ENCODE measurements around the gene PXMP4. TPM values are rescaled to one million over a fixed set of nuclear protein-coding genes. Genes with fewer than 3 reads are reported as not detected.
A peak's percentile ranks its signal among the peaks of the same experiment; 100 is the strongest.

The PXMP4 gene
- polyA plus RNA-seq, 2 of the 4 experiments (the other 2 are of a cell fraction), result 4.5 to 6.6 TPM

- TF ChIP-seq REST (IDR thresholded peaks at IDR 0.05), result no peak
- TF ChIP-seq RAD21 (conservative IDR thresholded peaks at IDR 0.05 in 1 of 2, IDR thresholded peaks at IDR 0.05 in 1 of 2), result no peak
- TF ChIP-seq GATA3 (IDR thresholded peaks at IDR 0.05; ENCODE audit: borderline replicate concordance), result no peak
- TF ChIP-seq JUN (IDR thresholded peaks at IDR 0.05), result no peak
Measured at GRCh38 chr20:33686984-33687366, 33.1 kb downstream of the PXMP4 start (continued).

- H3K4me1 ChIP-seq, result peaks cover 24% of the 10 kb centered on the region
- ATAC-seq (peak; percentile 91 to 96), DNase-seq (ENCODE audit: low read depth in 1 of 2, low spot score in 1 of 2) (peak; percentile 93 to 96), FAIRE-seq (no peak)
- 9% methylated on average over 15 of the region's 101 CpGs for WGBS (ENCODE audit: missing lambda C conversion rate)
- peak within 1 kb of the TSS; percentile 96 for H3K4me2 ChIP-seq
- CTCF ChIA-PET, result interaction anchor here (1.0 to 1.8 kb wide), 5 partner anchors 11 to 383 kb away, joined by 3 to 8 read pairs (median 3); partner anchors contain the start of gene ZNF341
- no peaks in the 10 kb centered on the region for H3K9me3 ChIP-seq
- H3K27ac ChIP-seq, result peak within 1 kb of the TSS; percentile 77 to 93
- TF ChIP-seq RFX5 (IDR thresholded peaks at IDR 0.05), result peak; percentile 48; the same call in 1 of the 2 replicates
- TF ChIP-seq RCOR1 (IDR thresholded peaks at IDR 0.05; ENCODE audit: low read depth, low read length), result no peak
- TF ChIP-seq, protein P1, sequence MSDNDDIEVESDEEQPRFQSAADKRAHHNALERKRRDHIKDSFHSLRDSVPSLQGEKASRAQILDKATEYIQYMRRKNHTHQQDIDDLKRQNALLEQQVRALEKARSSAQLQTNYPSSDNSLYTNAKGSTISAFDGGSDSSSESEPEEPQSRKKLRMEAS (IDR thresholded peaks at IDR 0.05), result peak; percentile 91
- no peak for TF ChIP-seq ZC3H11A (IDR thresholded peaks at IDR 0.05)
- 0 out of 3 replicates have a peak, but pooled peaks have one; percentile 47 for TF ChIP-seq BCL3 (IDR thresholded peaks at IDR 0.05)
- TF ChIP-seq POLR2A (IDR thresholded peaks at IDR 0.05; ENCODE audit: low read length), result no peak
- no peak for TF ChIP-seq HDAC2 (IDR thresholded peaks at IDR 0.05)
- TF ChIP-seq MYC (IDR thresholded peaks at IDR 0.05; ENCODE audit: borderline replicate concordance, low read length), result 0 out of 2 replicates have a peak, but pooled peaks have one; percentile 23
- no peak for TF ChIP-seq PHF8 (IDR thresholded peaks at IDR 0.05; ENCODE audit: borderline replicate concordance, low read depth)
- TF ChIP-seq, protein P2, sequence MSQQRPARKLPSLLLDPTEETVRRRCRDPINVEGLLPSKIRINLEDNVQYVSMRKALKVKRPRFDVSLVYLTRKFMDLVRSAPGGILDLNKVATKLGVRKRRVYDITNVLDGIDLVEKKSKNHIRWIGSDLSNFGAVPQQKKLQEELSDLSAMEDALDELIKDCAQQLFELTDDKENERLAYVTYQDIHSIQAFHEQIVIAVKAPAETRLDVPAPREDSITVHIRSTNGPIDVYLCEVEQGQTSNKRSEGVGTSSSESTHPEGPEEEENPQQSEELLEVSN (IDR thresholded peaks at IDR 0.05; ENCODE audit: borderline replicate concordance, low read depth), result peak; percentile 90
- TF ChIP-seq EP300 (IDR thresholded peaks at IDR 0.05), result no peak
- TF ChIP-seq RAD21 (conservative IDR thresholded peaks at IDR 0.05 in 1 of 2, IDR thresholded peaks at IDR 0.05 in 1 of 2), result no peak
- TF ChIP-seq PBX3 (IDR thresholded peaks at IDR 0.05), result no peak
- no peak for TF ChIP-seq EHMT2 (IDR thresholded peaks at IDR 0.05; ENCODE audit: low read depth)
- no peak for TF ChIP-seq FOXS1 (CRISPR knock-in tag; IDR thresholded peaks at IDR 0.05)
- TF ChIP-seq CTCF (IDR thresholded peaks at IDR 0.05), result no peak
- TF ChIP-seq JUN (IDR thresholded peaks at IDR 0.05), result peak in 1 of 2 experiments; percentile 60; a peak in 1 of 5 replicates
- no peak for TF ChIP-seq NR3C1 (IDR thresholded peaks at IDR 0.05)
- TF ChIP-seq USF2 (IDR thresholded peaks at IDR 0.05), result peak; percentile 40
- no peak for TF ChIP-seq MAFK (IDR thresholded peaks at IDR 0.05; ENCODE audit: partially characterized antibody)
- POLR2A ChIA-PET, result interaction anchor here (1.1 to 1.3 kb wide), 2 partner anchors 23 kb away, joined by 3 to 4 read pairs; no protein-coding TSS in a partner anchor
- peak within 1 kb of the TSS; percentile 85 for H3K4me3 ChIP-seq
Measured at GRCh38 chr20:33686100-33686983, 33.8 kb downstream of the PXMP4 start, which contains the start of gene E2F1. Gene E2F1 (minus strand): TSS chr20:33686385. CDS start chr20:33686264, 121 bp downstream.

Data from A549 (cell line).